Activated T-cell treated with anti-CD3 and anti-CD28 coated beads for 48 hours (primary cell): Measurements from ENCODE around the gene PADI4.

ENCODE experiments used
- DNase-seq: peaks from one replicate; pipeline ENCODE4 v3.0.0-alpha.2; 2020; ENCODE audit warnings: low read depth

Gene PADI4

GRCh38 chr1:17286646-17287045 is 21.4 kb upstream of the PADI4 start:
- DNase-seq, result no peak

GRCh38 chr1:17287130-17287776 is 20.7 kb upstream of the PADI4 start:
- DNase-seq, result no peak

- no peak for DNase-seq
Measured at GRCh38 chr1:17289721-17290120, 18.3 kb upstream of the PADI4 start.

- DNase-seq, result no peak
Measured at GRCh38 chr1:17290553-17290952, 17.4 kb upstream of the PADI4 start.

GRCh38 chr1:17292299-17293160 is 15.5 kb upstream of the PADI4 start:
- DNase-seq, result no peak

GRCh38 chr1:17293681-17294425 is 14.1 kb upstream of the PADI4 start:
- DNase-seq, result no peak

- no peak for DNase-seq
Measured at GRCh38 chr1:17295292-17295691, 12.7 kb upstream of the PADI4 start.

GRCh38 chr1:17296086-17296485 is 11.9 kb upstream of the PADI4 start:
- DNase-seq, result no peak

- DNase-seq, result no peak
Measured at GRCh38 chr1:17297991-17298390, 10.0 kb upstream of the PADI4 start.

GRCh38 chr1:17301767-17302166 is 6.2 kb upstream of the PADI4 start:
- DNase-seq, result no peak

GRCh38 chr1:17304151-17304825 is 3.7 kb upstream of the PADI4 start:
- DNase-seq, result no peak

GRCh38 chr1:17304826-17305175 is 3.2 kb upstream of the PADI4 start:
- DNase-seq, result no peak

GRCh38 chr1:17305576-17306095 is 2.4 kb upstream of the PADI4 start:
- DNase-seq, result no peak

GRCh38 chr1:17306407-17306806 is 1.6 kb upstream of the PADI4 start:
- DNase-seq, result no peak

GRCh38 chr1:17306921-17307320 is 1.1 kb upstream of the PADI4 start:
- DNase-seq, result no peak

- no peak for DNase-seq
Measured at GRCh38 chr1:17307329-17307728, 668 bp upstream of the PADI4 start.

- DNase-seq, result no peak
Measured at GRCh38 chr1:17308593-17308992, 596 bp downstream of the PADI4 start.

- DNase-seq, result no peak
Measured at GRCh38 chr1:17309426-17310067, 1.6 kb downstream of the PADI4 start.

GRCh38 chr1:17310068-17310640 is 2.2 kb downstream of the PADI4 start:
- no peak for DNase-seq

GRCh38 chr1:17313530-17314309 is 5.7 kb downstream of the PADI4 start:
- no peak for DNase-seq
